Purkinje cell (primary cell): ENCODE results near the gene CDC37. TPM values are rescaled to one million over a fixed set of nuclear protein-coding genes. Genes with fewer than 3 reads are reported as not detected.

ENCODE experiments used
- polyA plus RNA-seq: library from polyadenylated mRNA; unstranded; fragments of >200 nt; fragmentation: Nextera tagmentation; gene quantifications from 2 replicates; pipeline ENCODE4 v1.2.1, GENCODE V29; 2014

CDC37 gene
- polyA plus RNA-seq = 16.1 and 22.6 TPM in 2 replicates

GRCh38 chr19:10403137-10404021 lies at the start of gene CDC37:
Gene CDC37 (minus strand): TSS chr19:10403542. CDS start chr19:10403479, 63 bp downstream.

DNA sequence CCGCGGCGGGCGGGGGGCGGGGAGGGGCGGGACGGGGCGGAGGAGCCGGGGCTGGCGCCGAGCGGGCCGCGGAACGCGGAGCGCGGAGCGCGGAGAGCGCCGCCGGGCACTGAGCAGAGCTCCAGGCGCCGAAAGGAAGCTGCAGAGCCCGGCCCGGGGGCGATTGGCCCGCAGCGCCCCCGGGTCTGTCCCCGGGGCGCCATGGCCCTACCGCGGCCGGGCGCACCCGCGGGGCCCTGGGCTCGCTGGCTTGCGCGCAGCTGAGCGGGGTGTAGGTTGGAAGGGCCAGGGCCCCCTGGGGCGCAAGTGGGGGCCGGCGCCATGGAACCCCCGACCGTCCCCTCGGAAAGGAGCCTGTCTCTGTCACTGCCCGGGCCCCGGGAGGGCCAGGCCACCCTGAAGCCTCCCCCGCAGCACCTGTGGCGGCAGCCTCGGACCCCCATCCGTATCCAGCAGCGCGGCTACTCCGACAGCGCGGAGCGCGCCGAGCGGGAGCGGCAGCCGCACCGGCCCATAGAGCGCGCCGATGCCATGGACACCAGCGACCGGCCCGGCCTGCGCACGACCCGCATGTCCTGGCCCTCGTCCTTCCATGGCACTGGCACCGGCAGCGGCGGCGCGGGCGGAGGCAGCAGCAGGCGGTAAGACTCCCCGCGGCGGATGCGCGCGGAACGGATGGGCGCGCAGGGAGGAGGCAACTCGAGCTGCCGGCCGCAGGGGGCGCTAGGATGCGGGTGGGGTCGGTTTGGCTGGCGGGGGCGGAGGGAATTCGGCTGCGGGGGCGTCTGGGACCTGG lies 17.3 kb upstream of the CDC37 start, which contains the start of gene PDE4A:
Gene PDE4A, plus strand, starts transcription at position 95 of the 796 bp plus-strand sequence. Its CDS starts 227 bp downstream, at position 322.

DNA sequence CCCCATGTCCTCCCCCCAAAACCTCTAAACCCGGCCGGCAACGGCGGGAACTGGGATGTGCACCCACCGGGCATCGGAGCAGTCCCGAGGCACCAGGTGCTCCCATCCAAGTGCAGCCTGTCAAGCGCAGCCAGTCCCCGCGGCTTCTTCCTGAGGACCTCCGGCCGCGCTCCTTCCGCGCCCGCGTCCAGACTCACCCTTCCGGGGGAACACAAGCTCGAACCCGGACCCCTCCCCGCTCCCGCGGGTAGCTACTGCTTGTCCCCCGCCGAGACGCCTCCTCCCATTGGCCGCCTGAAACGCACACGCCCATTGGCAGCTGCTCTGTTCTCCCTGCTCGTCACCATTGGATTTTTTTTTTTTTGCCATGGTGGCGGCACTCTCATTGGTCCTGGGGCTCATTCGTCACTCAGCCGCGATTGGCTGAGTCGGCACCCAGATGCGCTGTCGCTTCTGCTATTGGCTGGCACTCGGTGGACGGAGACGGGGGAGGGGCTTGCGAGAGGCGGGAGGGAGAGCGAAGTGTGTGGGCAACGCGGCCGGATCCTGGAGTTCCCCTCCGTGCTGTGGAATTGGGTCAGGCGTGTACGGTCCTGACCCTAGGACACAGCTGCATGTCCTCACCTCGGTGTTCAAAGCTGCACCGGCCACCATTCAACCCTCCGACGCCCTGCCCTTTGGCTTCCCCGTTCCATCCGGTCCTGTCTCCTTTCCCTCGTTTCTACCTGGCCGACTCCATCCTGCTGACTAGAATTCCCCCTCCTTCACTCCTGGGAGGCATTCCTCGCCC lies 22.8 kb downstream of the CDC37 start, which contains the start of gene TYK2:
Gene TYK2, minus strand, starts transcription at position 260 of the 790 bp plus-strand sequence. CDS start 2,166 bp downstream, outside the sequence.

Other genes with a start within 250 kb of the CDC37 start
- gene DNMT1, start 208.6 kb downstream of the CDC37 start, polyA plus RNA-seq = 28.9 and 38.4 TPM in 2 replicates
- not detected in 2 replicates for gene S1PR2, start 172.2 kb downstream of the CDC37 start, polyA plus RNA-seq
- gene MRPL4, start 151.3 kb downstream of the CDC37 start, polyA plus RNA-seq = 11.7 and 13.8 TPM in 2 replicates
- not detected in 2 replicates for gene ICAM1, start 132.4 kb downstream of the CDC37 start, polyA plus RNA-seq
- not detected in 2 replicates for gene ICAM4, start 116.6 kb downstream of the CDC37 start, polyA plus RNA-seq
- 0.24 TPM in 1 of 2 replicates, not detected in the other for gene ICAM5, start 113.6 kb downstream of the CDC37 start, polyA plus RNA-seq
- not detected in 2 replicates for gene ZGLP1, start 93.7 kb downstream of the CDC37 start, polyA plus RNA-seq
- gene FDX2, start 87.5 kb downstream of the CDC37 start, polyA plus RNA-seq = 12.7 and 29.5 TPM in 2 replicates
- gene RAVER1, start 70.0 kb downstream of the CDC37 start, polyA plus RNA-seq = 0.13 TPM in 2 replicates
- gene ICAM3, start 63.9 kb downstream of the CDC37 start, polyA plus RNA-seq = 2.8 TPM in 1 of 2 replicates, not detected in the other
- gene TYK2, start 23.0 kb downstream of the CDC37 start, polyA plus RNA-seq = 8.2 and 13.2 TPM in 2 replicates
- gene PDE4A, start 17.0 kb upstream of the CDC37 start, polyA plus RNA-seq = 0.63 and 2.5 TPM in 2 replicates
- 11.3 and 23.4 TPM in 2 replicates for gene KEAP1, start 99.8 kb upstream of the CDC37 start, polyA plus RNA-seq
- 0.32 TPM in 1 of 2 replicates, not detected in the other for gene S1PR5, start 113.9 kb upstream of the CDC37 start, polyA plus RNA-seq
- gene ATG4D, start 140.4 kb upstream of the CDC37 start, polyA plus RNA-seq = 5.6 TPM in 1 of 2 replicates, not detected in the other
- 2.4 and 5.3 TPM in 2 replicates for gene KRI1, start 162.5 kb upstream of the CDC37 start, polyA plus RNA-seq
- 17.1 and 34.4 TPM in 2 replicates for gene CDKN2D, start 165.4 kb upstream of the CDC37 start, polyA plus RNA-seq
- 2.5 TPM in 1 of 2 replicates, not detected in the other for gene AP1M2, start 183.8 kb upstream of the CDC37 start, polyA plus RNA-seq
- gene SLC44A2, start 222.0 kb upstream of the CDC37 start, polyA plus RNA-seq = 7.4 and 12.4 TPM in 2 replicates